Tibial artery (tissue), 4 donors: Measurements from ENCODE around the gene TNRC6B.

ENCODE experiments used
- DNase-seq, 2 donors: peaks; one replicate each; pipeline ENCODE4 v3.0.0-alpha.2; 2019
- H3K27ac ChIP-seq, 2 donors: fragments of 200-600 bp; sonication (generic) in 1 of 2; 1 replicate in 1 of 2; 2 replicates in 1 of 2; pipeline ENCODE4 v1.5.1; 2018 to 2019; ENCODE audit warnings: mild to moderate bottlenecking in 1 of 2
- H3K27me3 ChIP-seq, 2 donors: fragments of 200-600 bp; sonication (generic) in 1 of 2; one replicate each; pipeline versions ENCODE4 v1.5.1 to v1.6.0; 2016 to 2019
- H3K36me3 ChIP-seq, 3 donors: fragments of 200-600 bp; sonication (generic) in 2 of 3; one replicate each; pipeline ENCODE4 v1.5.1; 2016 to 2019; ENCODE audit warnings: mild to moderate bottlenecking in 2 of 3
- H3K4me1 ChIP-seq, 4 donors: fragments of 200-600 bp; sonication (generic) in 2 of 4; 1 replicate in 3 of 4; 2 replicates in 1 of 4; pipeline ENCODE4 v1.5.1; 2016 to 2019
- H3K4me3 ChIP-seq, 2 donors: fragments of 200-600 bp; sonication (generic) in 1 of 2; 1 replicate in 1 of 2; 2 replicates in 1 of 2; pipeline ENCODE4 v1.5.1; 2018 to 2019; ENCODE audit warnings: mild to moderate bottlenecking in 2 of 2
- H3K9me3 ChIP-seq, 3 donors: fragments of 200-600 bp; sonication (generic) in 1 of 3; one replicate each; pipeline ENCODE4 v1.5.1; 2016 to 2019
- CTCF ChIP-seq, 2 experiments: fragments of 200-600 bp in 1 of 2; fragments of 450-650 bp in 1 of 2; IDR thresholded peaks; one replicate each; pipeline ENCODE4 v1.5.1; 2017 to 2019; ENCODE audit warnings: antibody characterized with exemption in 2 of 2, mild to moderate bottlenecking in 1 of 2, moderate library complexity in 1 of 2
- intact Hi-C: fragments of 100-400 bp; cut with DNase I; formaldehyde crosslinking; loops from one replicate; pipeline ENCODE4 v1.15.0; 2023; ENCODE audit warnings: low total_unique reads

Gene TNRC6B

GRCh38 chr22:40203572-40203971 lies 25.8 kb downstream of the TNRC6B start:
- TF ChIP-seq CTCF (IDR thresholded peaks at IDR 0.05) = no peak
- Histone ChIP-seq H3K36me3 (no peaks in the 10 kb centered on the region), H3K4me3 (no peak overlapping the region), H3K4me1 (peaks cover 0 to 66% (median 28%) of the 10 kb centered on the region in 4 donors), H3K27ac (peak overlapping the region; percentile 17 to 48), H3K27me3 (no peaks in the 10 kb centered on the region), H3K9me3 (no peaks in the 10 kb centered on the region)
- intact Hi-C loops = no loop called here
- no peak for DNase-seq

- H3K4me3 ChIP-seq = no peak overlapping the region
- no peak for TF ChIP-seq CTCF (IDR thresholded peaks at IDR 0.05)
- no peak for DNase-seq
These were observed 26.8 kb downstream of the TNRC6B start for GRCh38 chr22:40204321-40205116.

GRCh38 chr22:40206561-40206960 lies 28.8 kb downstream of the TNRC6B start:
- H3K27me3 ChIP-seq = no peaks in the 10 kb centered on the region
- no peaks in the 10 kb centered on the region for H3K36me3 ChIP-seq
- TF ChIP-seq CTCF (IDR thresholded peaks at IDR 0.05) = no peak
- no peak for DNase-seq
- no peak overlapping the region for H3K27ac ChIP-seq
- H3K9me3 ChIP-seq = no peaks in the 10 kb centered on the region
- no peak overlapping the region for H3K4me3 ChIP-seq
- intact Hi-C loops = no loop called here
- H3K4me1 ChIP-seq = peaks cover 0 to 81% (median 41%) of the 10 kb centered on the region in 4 donors

More at GRCh38 chr22:40204321-40205116, 26.8 kb downstream of the TNRC6B start:
- peak overlapping the region; percentile 17 to 48 for H3K27ac ChIP-seq
- no peaks in the 10 kb centered on the region for H3K36me3 ChIP-seq
- H3K4me1 ChIP-seq = peaks cover 0 to 69% (median 33%) of the 10 kb centered on the region in 4 donors
- no peaks in the 10 kb centered on the region for H3K9me3 ChIP-seq
- no peaks in the 10 kb centered on the region for H3K27me3 ChIP-seq
- intact Hi-C loops = no loop called here

- no peaks in the 10 kb centered on the region for H3K27me3 ChIP-seq
- no peaks in the 10 kb centered on the region for H3K36me3 ChIP-seq
- H3K9me3 ChIP-seq = no peaks in the 10 kb centered on the region
- no peak for DNase-seq
- no peak for TF ChIP-seq CTCF (IDR thresholded peaks at IDR 0.05)
- intact Hi-C loops = no loop called here
- peak overlapping the region in 1 of 2 donors; percentile 2 for H3K27ac ChIP-seq
- H3K4me1 ChIP-seq = peaks cover 0 to 72% (median 35%) of the 10 kb centered on the region in 4 donors
- no peak overlapping the region for H3K4me3 ChIP-seq
These were observed 33.1 kb downstream of the TNRC6B start for GRCh38 chr22:40210818-40211217.

GRCh38 chr22:40211476-40212054 lies 33.8 kb downstream of the TNRC6B start:
- H3K27me3 ChIP-seq = no peaks in the 10 kb centered on the region
- no peak for DNase-seq
- intact Hi-C loops = no loop called here
- no peak overlapping the region for H3K27ac ChIP-seq
- no peaks in the 10 kb centered on the region for H3K36me3 ChIP-seq
- H3K9me3 ChIP-seq = no peaks in the 10 kb centered on the region
- H3K4me3 ChIP-seq = no peak overlapping the region
- no peak for TF ChIP-seq CTCF (IDR thresholded peaks at IDR 0.05)
- peaks cover 0 to 72% (median 35%) of the 10 kb centered on the region in 4 donors for H3K4me1 ChIP-seq
